GM19025 (cell line): ENCODE measurements around the gene TMEM131L.
"Not testable (repeated sequence)": the region's sequence is repeated elsewhere in the genome, so short reads cannot be mapped to it uniquely, and the experiment has no call there.

Source experiments
- ATAC-seq: cut with Tn5 transposase; IDR thresholded peaks from one replicate; pipeline ENCODE4 v1.9.1; 2021; ENCODE audit warnings: mild to moderate bottlenecking, low read depth, moderate library complexity; ENCODE audit not compliant: unreplicated experiment

Gene TMEM131L

DNA sequence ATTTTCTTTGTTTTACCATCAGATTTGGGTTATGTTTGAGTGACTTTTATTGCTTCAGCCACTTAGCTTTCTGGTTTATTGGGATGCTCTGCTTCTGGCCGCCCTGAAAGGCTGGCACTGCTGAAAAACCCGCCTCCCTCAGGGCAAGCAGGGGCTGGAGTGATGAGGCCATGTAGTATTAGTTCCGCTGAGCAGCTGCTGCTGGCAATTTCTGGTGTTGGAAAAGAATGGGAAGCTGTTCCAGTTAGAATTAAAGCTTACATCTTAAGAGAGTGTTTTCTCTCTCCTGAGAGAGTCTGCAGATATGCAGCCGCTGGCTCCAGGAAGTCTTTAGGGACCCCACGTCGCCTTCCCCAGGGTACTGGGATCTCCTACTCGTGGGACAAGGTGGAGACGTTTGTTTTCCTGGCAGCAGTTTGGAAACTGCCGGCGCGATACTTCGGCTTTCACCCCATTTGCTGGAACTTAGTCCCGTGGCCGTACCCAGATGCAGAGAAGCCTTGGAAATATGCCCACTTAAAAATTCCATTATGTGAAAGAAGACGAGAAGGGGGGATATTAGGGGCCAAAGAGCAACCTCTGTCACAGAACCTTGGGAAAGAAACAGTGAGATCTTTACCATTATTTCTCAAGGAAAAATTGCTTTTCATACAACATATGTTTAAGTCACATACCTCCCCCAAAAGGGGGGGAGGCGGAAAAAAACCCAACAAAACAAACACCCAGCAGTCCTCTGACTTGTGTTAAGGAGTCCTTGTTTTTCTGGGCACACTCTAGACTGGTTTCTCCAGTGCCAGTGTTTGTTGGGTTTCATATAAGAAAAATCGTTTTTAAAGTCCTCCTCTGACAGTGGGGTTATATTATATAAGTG, 72.6 kb downstream of the TMEM131L start:
- ATAC-seq = no peak

DNA sequence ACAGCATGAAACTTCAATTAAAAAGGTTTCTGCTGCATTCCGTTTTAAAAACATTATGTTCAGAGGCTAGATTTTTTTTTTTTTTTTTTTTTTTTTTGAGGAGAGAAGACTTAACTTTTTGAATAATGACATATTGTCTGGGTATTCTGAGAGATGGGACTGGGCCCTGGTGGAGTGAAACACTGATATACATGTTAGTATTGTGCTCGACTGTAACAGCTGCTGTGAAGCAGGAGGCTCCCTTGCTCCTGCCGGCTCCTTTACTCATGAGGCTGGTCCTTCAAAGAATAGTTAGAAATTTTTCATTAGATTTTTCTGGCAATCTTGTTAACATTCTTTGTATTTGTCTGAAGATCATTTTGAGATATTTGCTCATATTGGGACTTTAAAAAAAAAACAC, 73.3 kb downstream of the TMEM131L start:
- no peak for ATAC-seq

DNA sequence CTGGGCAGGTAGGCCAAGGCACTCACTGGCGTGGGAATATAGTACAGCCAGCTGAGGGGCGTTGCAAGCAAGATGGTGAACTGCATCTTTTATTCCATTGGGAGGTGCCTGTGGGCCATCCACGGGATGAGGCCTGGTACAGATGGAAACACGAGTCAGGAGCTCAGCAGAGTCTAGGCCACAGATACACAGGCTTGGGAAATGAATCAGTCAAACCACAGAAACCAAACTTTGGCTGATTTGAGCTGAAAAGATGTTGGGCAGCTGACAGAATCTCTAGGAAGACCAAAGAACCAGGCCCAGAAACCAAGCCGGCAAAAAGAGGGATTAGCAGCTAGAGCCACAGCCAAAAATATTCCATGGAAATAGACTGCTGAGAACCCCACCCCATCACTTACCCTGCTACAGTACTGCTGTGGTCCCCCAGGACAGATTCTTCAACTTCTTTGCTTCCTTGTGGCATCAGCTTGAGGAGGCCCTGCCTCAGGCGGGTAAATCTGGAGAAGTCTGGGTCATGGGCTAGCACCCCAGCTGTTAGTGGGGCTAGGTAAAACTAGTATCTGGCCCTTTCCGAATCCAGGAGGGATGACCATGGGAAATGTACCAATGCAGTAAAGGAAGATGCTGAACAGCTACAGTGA, 75.4 kb downstream of the TMEM131L start:
- ATAC-seq = no peak

DNA sequence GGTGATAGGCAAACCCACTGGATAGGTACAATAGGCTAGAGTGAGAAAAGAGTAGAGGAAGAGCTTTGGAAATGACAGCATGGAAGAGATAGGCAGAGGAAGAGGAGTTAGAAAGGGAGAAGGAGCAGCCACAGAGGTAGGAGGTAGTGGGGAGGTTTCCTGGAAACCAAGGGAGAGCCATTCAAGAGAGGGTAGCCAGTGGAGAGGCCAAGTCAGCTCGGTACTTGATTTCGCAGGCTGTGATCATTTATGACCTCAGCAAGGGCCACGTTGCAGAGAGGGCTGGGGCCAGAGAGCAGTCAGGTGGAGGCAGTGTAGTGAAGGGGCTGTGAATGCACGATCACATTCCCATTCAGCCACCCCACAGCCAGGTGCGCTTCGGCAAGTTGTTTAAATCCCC, 76.0 kb downstream of the TMEM131L start:
- ATAC-seq = no peak

DNA sequence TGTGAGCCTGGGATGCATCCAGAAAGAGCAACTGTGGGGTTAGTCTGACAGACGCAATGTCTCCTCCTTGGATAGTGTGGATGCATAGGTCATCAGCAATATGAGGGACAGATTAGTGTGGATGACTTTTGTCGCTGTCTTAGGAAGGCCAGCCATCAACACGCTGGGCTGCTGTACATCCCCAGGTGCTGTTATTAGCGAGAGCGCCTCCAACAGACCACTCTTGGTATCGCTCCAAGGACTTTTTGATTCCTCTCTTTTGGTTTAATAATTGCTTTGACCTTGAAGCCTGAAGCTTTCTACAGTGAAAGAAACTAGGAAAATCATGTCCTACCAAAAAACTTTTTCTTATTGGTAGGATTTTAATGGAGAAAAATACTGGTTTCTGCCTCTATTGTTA, 76.7 kb downstream of the TMEM131L start:
- no peak for ATAC-seq

GRCh38 chr4:153543351-153543750, 77.2 kb downstream of the TMEM131L start:
- no peak for ATAC-seq

GRCh38 chr4:153545822-153546221, 79.7 kb downstream of the TMEM131L start:
- ATAC-seq = no peak

GRCh38 chr4:153546280-153546679, 80.1 kb downstream of the TMEM131L start:
- no peak for ATAC-seq

- ATAC-seq = no peak
Measured at GRCh38 chr4:153547520-153547919, 81.4 kb downstream of the TMEM131L start.

GRCh38 chr4:153548907-153549306, 82.7 kb downstream of the TMEM131L start:
- ATAC-seq = not testable (repeated sequence)

DNA sequence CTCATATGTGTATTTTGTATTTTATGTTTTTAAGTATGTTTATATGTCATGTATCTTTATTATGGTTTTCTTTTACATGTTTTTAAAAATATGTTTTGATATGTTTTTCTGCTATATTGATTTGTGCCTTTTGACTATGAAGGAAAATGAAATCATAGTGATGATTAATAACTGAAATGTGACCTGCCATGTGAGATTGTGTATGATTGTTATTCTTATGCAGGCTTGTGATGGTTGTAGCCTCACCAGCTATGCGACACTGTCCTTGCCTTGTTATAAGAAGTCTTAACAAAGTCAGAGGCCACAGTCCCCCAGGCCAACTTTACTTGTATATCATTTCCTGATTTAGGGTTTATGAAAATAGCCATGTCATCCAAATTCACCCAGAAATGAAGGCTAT, 83.2 kb downstream of the TMEM131L start:
- no peak for ATAC-seq

- no peak for ATAC-seq
Measured at GRCh38 chr4:153553155-153553818, 87.1 kb downstream of the TMEM131L start.

DNA sequence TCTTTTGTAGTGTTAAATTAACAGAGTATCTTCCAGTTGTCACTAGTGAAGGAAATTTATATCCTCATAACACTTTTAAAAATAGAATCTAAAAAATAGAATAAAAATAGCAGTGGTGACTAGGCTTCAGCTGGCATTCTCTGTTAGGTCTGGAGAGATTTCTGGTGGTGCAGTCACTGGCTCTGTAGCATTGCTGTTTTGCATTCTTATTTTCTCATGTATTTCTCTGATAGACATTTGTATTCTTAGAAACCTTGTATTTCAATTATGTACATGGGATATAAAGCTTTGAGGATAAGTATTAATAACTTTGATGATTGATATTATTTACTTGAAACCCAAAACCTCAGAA, 87.6 kb downstream of the TMEM131L start:
- ATAC-seq = no peak

DNA sequence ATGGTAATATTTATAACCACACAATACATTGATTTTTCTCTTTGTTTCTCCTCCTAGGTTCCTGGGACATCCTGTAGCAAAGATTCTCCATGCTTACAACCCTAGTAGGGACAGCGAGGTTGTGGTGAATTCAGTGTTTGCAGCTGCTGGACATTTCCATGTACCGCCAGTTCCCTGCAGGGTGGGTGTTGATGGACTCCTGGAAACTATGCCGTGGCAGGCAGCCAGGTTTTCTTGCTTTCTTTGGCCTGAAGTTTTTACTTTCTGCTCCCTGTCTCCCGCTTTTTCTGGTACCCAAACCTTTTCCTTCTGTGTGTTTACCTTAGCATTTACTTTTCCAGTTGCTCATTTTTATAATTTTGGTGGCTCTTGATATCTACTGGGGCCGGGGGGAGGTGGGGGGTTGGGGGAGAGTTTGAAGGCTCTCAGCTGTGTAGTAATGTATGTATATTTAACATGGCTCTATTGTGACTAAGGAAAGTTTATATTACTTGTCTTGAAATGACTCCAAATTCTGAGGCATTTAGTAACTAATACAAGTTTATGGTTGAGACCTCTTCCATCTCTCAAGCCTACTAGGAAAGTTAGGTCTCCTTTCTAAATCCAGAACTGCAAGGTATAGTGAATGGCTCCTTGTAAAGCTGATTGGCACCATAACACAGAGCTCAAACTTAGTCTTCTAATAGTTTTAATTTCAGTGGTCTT, 89.7 kb downstream of the TMEM131L start:
- no peak for ATAC-seq

GRCh38 chr4:153556435-153556815, 90.3 kb downstream of the TMEM131L start:
- no peak for ATAC-seq

DNA sequence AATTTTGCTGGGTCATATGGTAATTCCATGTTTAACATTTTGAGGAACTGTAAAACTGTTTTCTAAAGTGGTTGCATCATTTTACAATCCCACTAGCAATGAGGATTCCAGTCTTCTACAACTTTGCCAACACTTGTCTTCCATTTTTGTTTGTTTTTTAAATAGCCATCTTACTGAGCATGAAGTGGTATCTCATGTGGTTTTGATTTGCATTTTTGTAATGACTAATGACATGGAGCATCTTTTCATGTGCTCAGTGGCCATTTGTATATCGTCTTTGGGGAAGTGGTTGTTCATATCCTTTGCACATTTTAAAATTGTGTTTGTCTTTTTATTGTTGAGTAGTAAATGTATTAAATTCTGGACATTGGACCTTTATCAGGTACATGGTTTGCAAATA, 94.7 kb downstream of the TMEM131L start:
- no peak for ATAC-seq

- ATAC-seq = no peak
Measured at GRCh38 chr4:153564630-153565525, 98.7 kb downstream of the TMEM131L start.

DNA sequence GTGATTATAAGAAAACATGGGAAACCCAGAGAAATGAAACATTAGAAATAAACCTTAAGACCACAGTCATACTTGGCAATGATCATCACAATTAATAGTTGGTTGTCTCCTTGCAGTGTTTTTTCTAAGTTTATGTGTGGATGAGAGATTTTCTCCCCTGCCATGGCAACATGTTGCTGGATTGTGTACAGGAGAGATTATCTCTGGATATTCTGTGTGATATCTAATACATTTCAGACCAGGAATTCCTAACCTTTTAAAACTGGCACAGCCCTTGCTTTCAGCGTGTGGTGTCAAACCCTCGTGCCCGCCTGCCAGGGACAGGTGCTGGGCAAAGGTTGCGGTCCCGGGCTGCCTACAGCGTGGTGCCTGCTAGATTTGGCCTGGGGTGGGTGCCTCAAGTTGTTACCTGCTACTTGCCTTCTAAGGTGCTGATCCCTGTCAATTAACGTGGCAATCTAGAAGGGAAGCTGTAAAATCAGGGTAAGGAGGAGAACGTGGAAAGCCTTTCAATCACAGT, 100.5 kb downstream of the TMEM131L start:
- ATAC-seq = no peak

- ATAC-seq = not testable (repeated sequence)
Measured at GRCh38 chr4:153567660-153568059, 101.5 kb downstream of the TMEM131L start.
